NOMO-1 (cell line): Measurements from ENCODE around the gene PHLDA2.
"Not testable (repeated sequence)": the region's sequence is repeated elsewhere in the genome, so short reads cannot be mapped to it uniquely, and the experiment has no call there.

Experiments
- DNase-seq, 2 experiments: peaks; one replicate each; lab custom pipeline; 2025; ENCODE audit not compliant: unreplicated experiment in 2 of 2; lab: John Stamatoyannopoulos, UW

Gene PHLDA2

GRCh38 chr11:2916114-2916891 is 12.9 kb downstream of the PHLDA2 start:
- no peak for DNase-seq

- DNase-seq, result no peak
Observed at GRCh38 chr11:2915473-2915872, 13.7 kb downstream of the PHLDA2 start.

GRCh38 chr11:2914455-2915195 is 14.6 kb downstream of the PHLDA2 start:
- no peak for DNase-seq

- DNase-seq, result no peak
Observed at GRCh38 chr11:2913776-2914175, 15.4 kb downstream of the PHLDA2 start.

GRCh38 chr11:2913019-2913431 is 16.2 kb downstream of the PHLDA2 start:
- DNase-seq, result no peak

- no peak for DNase-seq
Observed at GRCh38 chr11:2912498-2912897, 16.7 kb downstream of the PHLDA2 start.

GRCh38 chr11:2911785-2912391 is 17.3 kb downstream of the PHLDA2 start:
- DNase-seq, result no peak

- DNase-seq, result no peak
Observed at GRCh38 chr11:2911088-2911784, 18.0 kb downstream of the PHLDA2 start.

GRCh38 chr11:2910401-2910955 is 18.7 kb downstream of the PHLDA2 start:
- DNase-seq, result no peak

- DNase-seq, result no peak
Observed at GRCh38 chr11:2909133-2909902, 19.9 kb downstream of the PHLDA2 start.

- DNase-seq, result no peak
Observed at GRCh38 chr11:2908130-2908529, 21.1 kb downstream of the PHLDA2 start.

GRCh38 chr11:2905299-2905698 is 23.9 kb downstream of the PHLDA2 start:
- DNase-seq, result not testable (repeated sequence)

- no peak for DNase-seq
Observed at GRCh38 chr11:2904153-2905052, 24.8 kb downstream of the PHLDA2 start.

- no peak for DNase-seq
Observed at GRCh38 chr11:2903672-2904011, 25.6 kb downstream of the PHLDA2 start.

GRCh38 chr11:2902784-2903671 is 26.2 kb downstream of the PHLDA2 start:
- no peak for DNase-seq

GRCh38 chr11:2901854-2902783 is 27.1 kb downstream of the PHLDA2 start:
- peak; percentile 96 to 98 for DNase-seq

GRCh38 chr11:2901196-2901796 is 27.9 kb downstream of the PHLDA2 start:
- DNase-seq, result no peak
